Brain pericyte (primary cell): ENCODE results near the gene MAST4.
"Not testable (repeated sequence)": the region's sequence is repeated elsewhere in the genome, so short reads cannot be mapped to it uniquely, and the experiment has no call there.

ENCODE experiments used
- DNase-seq: peaks from one replicate; pipeline ENCODE4 v3.0.0-alpha.2; 2012; ENCODE audit warnings: low read depth, low spot score

Gene MAST4

DNA sequence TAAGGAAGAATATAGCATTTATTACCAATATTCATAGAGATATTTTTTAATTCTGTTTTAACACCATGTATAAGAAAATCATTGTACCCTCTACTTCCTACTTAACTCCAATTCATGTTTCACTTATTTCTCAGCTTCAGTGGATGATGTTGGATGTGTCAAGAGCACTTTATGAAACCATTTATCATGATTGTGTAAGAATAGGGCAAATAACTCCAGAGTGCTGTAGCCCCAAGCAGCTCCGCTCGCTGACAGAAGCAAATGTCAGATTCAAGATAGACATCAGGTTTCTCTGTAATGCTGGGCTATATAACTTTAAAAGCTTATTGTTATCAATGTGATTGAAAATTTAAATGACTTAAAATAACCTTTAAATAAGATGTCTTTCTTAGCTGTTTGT, 50.4 kb downstream of the MAST4 start:
- no peak for DNase-seq

- DNase-seq, result no peak
These were observed 51.1 kb downstream of the MAST4 start for GRCh38 chr5:66647146-66647856.

DNA sequence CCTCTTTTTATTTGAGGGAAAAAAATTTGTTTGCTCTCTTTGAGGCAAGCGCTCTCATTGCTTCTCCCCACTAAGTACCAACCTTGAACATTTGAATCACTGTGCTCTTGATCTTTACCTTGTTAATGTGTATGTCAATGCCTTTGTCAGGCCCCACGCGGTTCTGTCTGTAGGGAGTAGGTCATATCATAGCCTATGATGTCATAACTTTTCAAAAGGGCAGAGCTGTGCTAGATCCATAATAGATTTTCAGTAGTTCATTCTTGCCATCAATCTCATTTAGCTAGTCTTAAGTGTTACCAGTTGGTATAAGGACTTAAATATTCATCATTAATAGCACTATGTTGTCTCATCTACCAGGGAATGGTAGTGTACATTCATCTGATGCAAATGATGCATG, 56.6 kb downstream of the MAST4 start:
- no peak for DNase-seq

DNA sequence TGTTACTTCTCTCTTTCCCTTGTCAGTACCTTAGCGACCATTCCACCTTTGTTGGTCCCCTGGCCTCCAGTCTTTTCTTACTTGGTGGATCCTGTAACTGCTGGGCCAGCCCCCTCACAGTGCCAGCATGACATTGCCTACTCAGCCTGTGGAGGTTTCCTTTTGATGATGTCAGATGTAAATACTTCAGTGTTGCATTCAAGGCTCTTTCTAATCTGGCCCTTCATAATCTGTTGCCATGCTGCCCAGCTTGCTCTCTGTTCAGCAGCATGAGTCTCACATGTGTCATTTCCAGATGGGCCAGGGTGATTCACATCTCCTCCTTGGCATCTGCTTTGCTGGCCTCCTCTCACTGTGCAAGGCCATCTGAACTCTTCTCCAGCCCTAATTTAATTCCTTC, 57.1 kb downstream of the MAST4 start:
- no peak for DNase-seq

DNA sequence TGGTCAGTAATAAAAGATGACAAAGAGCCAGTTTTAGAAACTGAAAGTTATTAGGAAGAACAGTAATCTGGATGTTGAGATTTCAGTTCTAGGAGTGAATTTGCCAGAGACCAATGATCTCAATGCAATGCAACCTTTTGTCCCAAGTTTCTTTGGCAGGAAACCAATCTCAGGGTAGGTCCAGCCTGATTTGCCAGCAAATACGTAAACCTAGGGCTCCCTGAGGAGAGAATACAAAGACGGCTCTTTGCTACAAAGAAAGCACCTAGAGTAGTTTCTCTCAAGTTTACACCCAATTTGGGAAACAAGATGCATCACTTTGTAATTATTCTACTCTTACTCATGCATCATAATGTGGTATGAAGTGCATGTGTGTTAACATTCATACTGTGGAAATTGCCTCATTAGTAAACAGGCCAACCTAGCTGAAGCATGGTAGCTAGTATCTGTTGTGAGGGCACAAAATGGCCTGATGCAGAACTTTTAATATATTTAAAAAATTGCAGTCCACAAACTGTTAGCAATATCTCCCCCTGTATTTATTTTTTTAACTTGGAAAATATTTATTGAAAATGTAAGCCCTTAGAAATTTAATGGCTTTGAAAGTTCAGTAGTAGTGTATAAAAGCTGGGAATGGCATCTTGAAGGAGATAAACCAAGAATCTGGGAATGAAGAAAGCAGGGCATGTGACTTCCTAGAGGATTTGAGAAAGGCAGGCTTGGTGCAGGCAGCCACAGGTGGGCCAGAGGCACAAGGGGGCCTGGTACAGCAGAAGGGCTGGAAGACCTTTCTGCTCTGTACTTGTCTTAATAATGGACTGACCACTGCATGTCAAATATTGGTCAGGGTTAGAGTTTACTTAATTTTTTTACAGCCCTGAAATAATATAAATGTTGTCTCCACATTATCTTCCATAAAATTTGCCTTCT, 59.5 kb downstream of the MAST4 start:
- peak; percentile 25 for DNase-seq

GRCh38 chr5:66658516-66658915, 62.3 kb downstream of the MAST4 start:
- no peak for DNase-seq

DNA sequence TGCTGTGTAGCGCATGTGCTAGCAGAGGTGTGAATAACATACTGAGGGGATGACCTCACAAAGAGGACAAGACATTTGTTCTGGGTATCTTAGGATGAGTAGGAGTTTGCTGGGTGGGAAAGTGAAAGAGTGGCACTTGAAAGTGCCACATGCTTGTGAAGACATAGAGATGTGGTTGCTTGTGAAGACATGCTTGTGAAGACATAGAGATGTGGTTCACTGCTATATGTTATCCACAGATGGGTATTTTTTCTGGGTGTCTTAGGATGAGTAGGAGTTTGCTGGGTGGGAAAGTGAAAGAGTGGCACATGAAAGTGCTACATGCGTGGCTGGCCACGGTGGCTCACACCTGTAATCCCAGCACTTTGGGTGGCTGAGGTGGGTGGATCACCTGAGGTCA, 63.6 kb downstream of the MAST4 start:
- no peak for DNase-seq

- DNase-seq, result no peak
These were observed 64.2 kb downstream of the MAST4 start for GRCh38 chr5:66660396-66660795.

GRCh38 chr5:66661149-66661548, 65.0 kb downstream of the MAST4 start:
- no peak for DNase-seq

GRCh38 chr5:66666778-66667177, 70.6 kb downstream of the MAST4 start:
- DNase-seq, result no peak

GRCh38 chr5:66669086-66669861, 73.1 kb downstream of the MAST4 start:
- DNase-seq, result no peak

GRCh38 chr5:66669862-66670195, 73.6 kb downstream of the MAST4 start:
- DNase-seq, result no peak

DNA sequence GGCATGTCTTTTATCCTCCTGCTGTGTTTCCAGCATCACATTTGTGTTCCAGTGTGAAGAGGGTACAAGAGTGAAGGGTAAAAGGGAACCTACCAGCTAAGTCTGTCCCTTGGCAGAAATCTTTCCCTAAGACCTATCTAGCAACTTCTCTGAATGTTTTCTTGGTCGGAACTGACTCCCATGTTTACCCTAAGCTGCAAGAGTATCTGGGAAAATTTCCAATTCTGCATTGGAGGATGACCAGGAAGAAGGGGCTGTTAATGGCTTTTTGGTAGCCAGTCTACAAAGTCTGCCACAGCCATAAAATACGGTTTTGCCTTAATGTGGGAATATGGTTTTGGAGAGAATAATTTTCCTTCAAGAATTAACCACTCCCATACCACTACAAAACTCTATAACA, 75.1 kb downstream of the MAST4 start:
- no peak for DNase-seq

DNA sequence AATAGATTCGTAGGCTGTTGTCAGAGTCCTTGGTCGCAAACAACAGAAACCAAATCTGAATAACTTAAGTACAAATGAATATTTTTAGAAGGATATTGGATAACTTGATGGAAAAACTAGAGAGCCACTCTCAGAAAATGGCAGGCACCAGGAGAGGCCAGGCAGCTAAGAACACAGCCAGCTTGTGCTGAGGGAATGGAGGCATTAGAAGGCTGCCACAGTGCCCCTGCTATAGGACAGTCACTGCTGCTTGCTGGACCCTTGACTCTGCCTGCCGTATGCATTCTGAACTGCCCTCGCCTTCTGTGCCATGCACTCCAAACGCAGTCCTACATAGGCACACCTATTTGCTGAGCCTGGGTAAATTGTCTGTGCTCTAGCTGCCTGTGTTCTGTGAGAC, 78.6 kb downstream of the MAST4 start:
- DNase-seq, result no peak

DNA sequence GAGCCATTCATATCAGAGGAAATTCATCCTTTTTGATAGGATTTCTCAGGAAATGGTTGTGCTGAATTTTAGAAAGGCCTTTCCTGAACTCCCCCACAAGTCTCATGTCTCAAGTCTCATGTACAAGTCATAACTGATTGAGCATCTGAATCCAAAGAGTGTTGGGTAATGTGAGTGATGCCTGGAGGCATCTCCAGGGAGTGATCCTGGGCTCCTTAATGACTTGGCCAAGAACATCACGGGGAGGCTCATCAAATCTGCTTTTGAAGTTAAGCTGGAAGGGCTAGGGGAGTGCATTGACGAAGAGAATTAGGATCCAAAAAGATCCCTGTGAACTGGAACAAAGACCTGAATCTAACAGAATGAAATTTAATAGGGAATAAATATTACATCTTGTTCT, 79.2 kb downstream of the MAST4 start:
- DNase-seq, result no peak

DNA sequence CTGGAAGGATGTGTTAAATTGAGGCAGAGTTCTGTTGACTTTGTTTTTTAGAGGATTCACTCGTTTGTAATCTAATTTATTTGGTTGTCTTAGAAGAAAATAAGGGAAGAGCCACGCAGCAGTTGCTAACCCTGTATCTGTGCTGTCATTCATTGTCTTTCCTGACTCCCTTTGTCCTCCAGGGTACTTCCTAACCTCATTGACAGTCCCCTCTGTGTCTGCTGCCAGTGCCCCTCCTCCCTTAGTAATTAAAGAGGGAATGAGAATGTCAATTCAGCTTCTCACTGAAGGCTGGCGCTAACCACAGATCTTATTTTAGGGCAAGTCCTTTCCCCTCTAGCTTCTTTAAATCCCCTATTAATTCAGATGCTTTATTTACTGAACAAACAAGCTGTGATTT, 84.0 kb downstream of the MAST4 start:
- DNase-seq, result no peak

DNA sequence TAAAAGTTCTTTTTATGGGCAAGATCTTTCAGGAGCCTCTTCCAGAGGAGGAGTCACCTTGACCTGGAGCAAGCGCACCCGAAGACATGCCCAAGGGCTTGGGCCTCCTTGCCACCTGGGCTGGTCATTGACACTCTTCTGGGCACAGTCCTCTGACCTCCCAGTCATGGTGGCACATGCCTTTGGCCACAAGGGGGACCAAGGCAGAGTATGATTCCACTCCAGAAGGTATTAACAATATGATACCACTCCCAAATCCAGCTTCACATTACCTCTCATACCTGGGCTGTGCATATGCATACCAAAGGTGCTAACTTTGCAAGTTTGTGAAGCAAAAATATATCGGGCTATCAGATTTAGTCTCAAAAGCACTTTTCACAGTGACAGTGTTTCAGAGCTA, 84.6 kb downstream of the MAST4 start:
- DNase-seq, result no peak

- DNase-seq, result no peak
These were observed 88.5 kb downstream of the MAST4 start for GRCh38 chr5:66684663-66685062.

DNA sequence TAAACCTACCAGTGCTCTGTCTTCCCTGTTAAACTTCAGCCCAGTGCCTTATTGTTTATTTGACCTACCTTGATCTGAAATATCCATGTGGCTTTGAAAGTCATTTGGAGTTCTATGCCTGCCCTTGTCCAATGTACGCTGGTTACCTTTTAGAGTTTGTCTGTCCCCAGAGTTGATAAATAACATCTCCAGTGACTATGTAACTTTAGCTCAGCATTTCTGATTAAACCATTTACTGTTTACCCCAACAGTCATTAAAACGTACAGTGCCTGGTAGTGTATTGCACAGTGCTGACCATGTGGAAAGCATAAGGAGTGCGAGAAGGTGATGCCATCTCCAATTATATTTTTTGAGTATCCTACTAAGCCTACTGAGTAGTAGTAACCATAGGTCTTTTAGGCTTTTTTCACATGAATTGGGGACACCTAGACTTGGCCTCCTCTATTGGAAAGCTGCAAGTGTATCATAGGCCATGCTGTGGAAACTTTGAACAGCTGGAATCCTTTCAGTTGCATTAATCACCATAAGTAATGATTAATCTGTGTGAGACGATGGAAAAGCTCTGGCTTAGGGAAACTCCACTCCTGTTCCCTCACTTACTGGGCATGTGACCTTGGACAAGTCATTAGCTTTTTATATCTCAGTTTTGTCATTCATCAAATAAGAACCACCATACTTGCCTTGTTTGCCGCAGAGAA, 93.5 kb downstream of the MAST4 start:
- no peak for DNase-seq

GRCh38 chr5:66694036-66694435, 97.8 kb downstream of the MAST4 start:
- DNase-seq, result no peak

- not testable (repeated sequence) for DNase-seq
These were observed 99.6 kb downstream of the MAST4 start for GRCh38 chr5:66695840-66696239.
